ENCODE data around the gene MRPL1. TPM values are rescaled to one million over a fixed set of nuclear protein-coding genes. Genes with fewer than 3 reads are reported as not detected.

Gene MRPL1
- total and polyA plus RNA-seq, 2 of the 13 experiments (the other 11 are each of a cell fraction or from before 2014, with no cell fraction given) = 23.3 to 61.5 TPM

GRCh38 chr4:77927991-77928925 is 65.6 kb downstream of the MRPL1 start (continued):
- TF ChIP-seq NFAT5 (CRISPR knock-in tag; IDR thresholded peaks at IDR 0.05) (no peak), NONO (IDR thresholded peaks at IDR 0.05) (no peak), NONO (CRISPR knock-in tag; conservative IDR thresholded peaks at IDR 0.05) (no peak), HBP1 (CRISPR knock-in tag; IDR thresholded peaks at IDR 0.05; ENCODE audit: low read depth) (no peak), MLX (CRISPR knock-in tag; IDR thresholded peaks at IDR 0.05) (no peak), SAP130 (CRISPR knock-in tag; IDR thresholded peaks at IDR 0.05; ENCODE audit: low read depth) (0 out of 2 replicates have a peak, but pooled peaks have one; percentile 10), NFYB (CRISPR knock-in tag; IDR thresholded peaks at IDR 0.05) (0 out of 2 replicates have a peak, but pooled peaks have one; percentile 31), ZNF652 (CRISPR knock-in tag; IDR thresholded peaks at IDR 0.05; ENCODE audit: borderline replicate concordance, low read depth) (no peak), HNF1A (IDR thresholded peaks at IDR 0.05; ENCODE audit: low read depth) (peak; percentile 78), HNF1A (CRISPR knock-in tag; IDR thresholded peaks at IDR 0.05; ENCODE audit: borderline replicate concordance) (no peak; the same call in 1 of the 2 replicates), PLRG1 (conservative IDR thresholded peaks at IDR 0.05) (no peak), MXD3 (CRISPR knock-in tag; IDR thresholded peaks at IDR 0.05) (no peak), SOX5 (CRISPR knock-in tag; IDR thresholded peaks at IDR 0.05; ENCODE audit: borderline replicate concordance) (peak; percentile 33; the same call in 1 of the 2 replicates), ZNF256 (CRISPR knock-in tag; conservative IDR thresholded peaks at IDR 0.05) (no peak), SOX13 (IDR thresholded peaks at IDR 0.05) (no peak), SOX13 (CRISPR knock-in tag; conservative IDR thresholded peaks at IDR 0.05 in 1 of 2, IDR thresholded peaks at IDR 0.05 in 1 of 2) (0 out of 4 replicates have a peak, but pooled peaks of 1 of the 2 experiments have one; percentile 11), DMAP1 (CRISPR knock-in tag; IDR thresholded peaks at IDR 0.05) (no peak), ZNF773 (CRISPR knock-in tag; IDR thresholded peaks at IDR 0.05; ENCODE audit: borderline replicate concordance) (no peak)
